Spleen (tissue), 11 donors: Measurements from ENCODE around the gene IL1RL2. TPM values are rescaled to one million over a fixed set of nuclear protein-coding genes. Genes with fewer than 3 reads are reported as not detected.

Experiments used
- DNase-seq: peaks from one replicate; pipeline ENCODE4 v3.0.0-alpha.2; 2020
- H3K27ac ChIP-seq, 8 donors: fragments of 200-600 bp; sonication (generic) in 7 of 8; 1 replicate in 4 of 8; 2 replicates in 4 of 8; pipeline versions ENCODE4 v1.5.0 to v1.8.0; 2016 to 2021; ENCODE audit warnings: inconsistent platforms in 4 of 8, mild to moderate bottlenecking in 4 of 8, moderate library complexity in 1 of 8
- H3K27me3 ChIP-seq, 7 donors: fragments of 200-600 bp; sonication (generic) in 6 of 7; replicated peaks in 1 of 7; 1 replicate in 4 of 7; 2 replicates in 3 of 7; pipeline versions ENCODE4 v1.5.0 to v1.8.0; 2016 to 2021; ENCODE audit warnings: inconsistent platforms in 3 of 7, mild to moderate bottlenecking in 1 of 7
- H3K36me3 ChIP-seq, 6 donors: fragments of 200-600 bp; sonication (generic) in 5 of 6; 1 replicate in 4 of 6; 2 replicates in 2 of 6; pipeline versions ENCODE4 v1.5.0 to v1.8.0; 2016 to 2021; ENCODE audit warnings: inconsistent platforms in 2 of 6
- H3K4me1 ChIP-seq, 6 donors: fragments of 200-600 bp; sonication (generic) in 5 of 6; 1 replicate in 3 of 6; 2 replicates in 3 of 6; pipeline versions ENCODE4 v1.5.0 to v1.8.0; 2016 to 2021; ENCODE audit warnings: inconsistent platforms in 3 of 6
- H3K4me3 ChIP-seq, 8 donors: fragments of 200-600 bp; sonication (generic) in 7 of 8; 1 replicate in 4 of 8; 2 replicates in 4 of 8; pipeline versions ENCODE4 v1.5.0 to v1.8.0; 2016 to 2021; ENCODE audit warnings: inconsistent platforms in 4 of 8, mild to moderate bottlenecking in 4 of 8, moderate library complexity in 2 of 8
- H3K9me3 ChIP-seq, 8 donors: fragments of 200-600 bp; sonication (generic) in 7 of 8; 1 replicate in 4 of 8; 2 replicates in 4 of 8; pipeline versions ENCODE4 v1.5.0 to v1.8.0; 2016 to 2021; ENCODE audit warnings: inconsistent platforms in 4 of 8
- POLR2A ChIP-seq, 3 donors: fragments of 450-650 bp; IDR thresholded peaks; one replicate each; pipeline ENCODE4 v1.5.1; 2017; ENCODE audit warnings: antibody characterized with exemption in 3 of 3, mild to moderate bottlenecking in 1 of 3
- POLR2AphosphoS5 ChIP-seq, 3 donors: sonication (generic); formaldehyde crosslinking; IDR thresholded peaks; one replicate each; pipeline ENCODE4 v1.5.1; 2017; ENCODE audit warnings: antibody characterized with exemption in 3 of 3
- WGBS, 5 donors: extraction: QIAGEN DNeasy Blood & Tissue Kit in 3 of 5; methylation state at CpG; one replicate each; pipeline versions ENCODE4 v1.1.5 to v1.1.7; 2013 to 2018; 5-methylcytosine and 5-hydroxymethylcytosine counted together
- intact Hi-C: fragments of 100-400 bp; cut with DNase I; formaldehyde crosslinking; loops from one replicate; pipeline ENCODE4 v1.15.0; 2023; ENCODE audit warnings: low total_unique reads
- polyA plus RNA-seq, 3 donors: library from polyadenylated mRNA; stranded (reverse); fragments of 200-250 nt; gene quantifications; one replicate each; pipeline ENCODE4 v1.2.1, GENCODE V29; 2013
- total RNA-seq, 7 donors: library from RNA; depleted of rRNA in 3 of 7; stranded (reverse); fragments of >200 nt in 3 of 7; fragmentation: NEBNext Ultra II Directional in 4 of 7; extraction: Animal tissue kit (Norgen Biotek cat#: 25700) in 4 of 7; gene quantifications; one replicate each; pipeline versions ENCODE4 v1.1.0 to v1.2.1, GENCODE V29; 2016 to 2021
- TF ChIP-seq, protein P1 (sequence below), 11 experiments: fragments of 200-600 bp in 7 of 11; fragments of 450-650 bp in 4 of 11; sonication (generic) in 4 of 11; IDR thresholded peaks in 8 of 11; conservative IDR thresholded peaks in 3 of 11; 1 replicate in 7 of 11; 2 replicates in 4 of 11; pipeline versions ENCODE4 v1.4.0 to v1.8.0; 2016 to 2021; ENCODE audit warnings: antibody characterized with exemption in 11 of 11, inconsistent platforms in 4 of 11, mild to moderate bottlenecking in 1 of 11
- donor health status: healthy with polysubstance abuse.
- donor health status: DM: no; HTN: no; CAD: no; lungs with moderate emphysema.
- donor health status: DM: no; HTN: no; CAD: no.
- donor health status: Bipolar disorder and iron deficiency.
- donor health status: healthy.
- donor health status: DM: no; HTN: no; CAD: no.
- donor health status: DM: yes; HTN: yes; CAD: no.

IL1RL2 gene
- total and polyA plus RNA-seq, 10 donors, result 0.05 to 0.49 (median 0.13) TPM; not detected in 4

DNA sequence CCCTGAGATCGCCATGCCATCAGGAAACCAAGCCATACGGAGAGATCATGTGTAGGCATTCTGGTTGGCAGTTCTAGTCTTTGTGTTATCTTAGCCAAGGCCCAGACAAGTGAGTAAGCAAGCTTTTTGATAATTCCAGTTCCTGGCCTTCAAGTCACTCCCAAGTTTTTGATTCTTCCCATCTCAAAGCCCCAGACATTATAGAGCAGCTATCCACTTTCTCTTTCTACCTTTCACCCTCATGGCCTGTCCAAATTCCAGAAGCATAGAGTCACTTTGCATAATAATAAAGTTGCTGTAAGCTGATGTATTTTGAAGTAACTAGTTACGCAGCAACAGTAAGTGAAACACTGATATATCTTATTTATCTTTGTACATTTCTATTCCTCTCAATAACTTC, 97.8 kb downstream of the IL1RL2 start:
- H3K4me1 ChIP-seq, result peaks cover 0 to 9% (median 0%) of the 10 kb centered on the region in 6 donors
- peak overlapping the region in 1 of 8 donors; percentile 53 for H3K27ac ChIP-seq
- 95 to 99% (median 98%) methylated on average over 3 of the region's 3 CpGs for WGBS, 5 donors
- TF ChIP-seq POLR2AphosphoS5 (IDR thresholded peaks at IDR 0.05), result no peak
- no peak for TF ChIP-seq POLR2A (IDR thresholded peaks at IDR 0.05)
- TF ChIP-seq, protein P1, sequence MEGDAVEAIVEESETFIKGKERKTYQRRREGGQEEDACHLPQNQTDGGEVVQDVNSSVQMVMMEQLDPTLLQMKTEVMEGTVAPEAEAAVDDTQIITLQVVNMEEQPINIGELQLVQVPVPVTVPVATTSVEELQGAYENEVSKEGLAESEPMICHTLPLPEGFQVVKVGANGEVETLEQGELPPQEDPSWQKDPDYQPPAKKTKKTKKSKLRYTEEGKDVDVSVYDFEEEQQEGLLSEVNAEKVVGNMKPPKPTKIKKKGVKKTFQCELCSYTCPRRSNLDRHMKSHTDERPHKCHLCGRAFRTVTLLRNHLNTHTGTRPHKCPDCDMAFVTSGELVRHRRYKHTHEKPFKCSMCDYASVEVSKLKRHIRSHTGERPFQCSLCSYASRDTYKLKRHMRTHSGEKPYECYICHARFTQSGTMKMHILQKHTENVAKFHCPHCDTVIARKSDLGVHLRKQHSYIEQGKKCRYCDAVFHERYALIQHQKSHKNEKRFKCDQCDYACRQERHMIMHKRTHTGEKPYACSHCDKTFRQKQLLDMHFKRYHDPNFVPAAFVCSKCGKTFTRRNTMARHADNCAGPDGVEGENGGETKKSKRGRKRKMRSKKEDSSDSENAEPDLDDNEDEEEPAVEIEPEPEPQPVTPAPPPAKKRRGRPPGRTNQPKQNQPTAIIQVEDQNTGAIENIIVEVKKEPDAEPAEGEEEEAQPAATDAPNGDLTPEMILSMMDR (IDR thresholded peaks at IDR 0.05 in 8 of 11, conservative IDR thresholded peaks at IDR 0.05 in 3 of 11), result no peak
- DNase-seq, result no peak
- H3K4me3 ChIP-seq, result no peak overlapping the region
- H3K27me3 ChIP-seq, result no peaks in the 10 kb centered on the region
- H3K36me3 ChIP-seq, result no peaks in the 10 kb centered on the region
- intact Hi-C loops, result no loop called here
- no peaks in the 10 kb centered on the region for H3K9me3 ChIP-seq

DNA sequence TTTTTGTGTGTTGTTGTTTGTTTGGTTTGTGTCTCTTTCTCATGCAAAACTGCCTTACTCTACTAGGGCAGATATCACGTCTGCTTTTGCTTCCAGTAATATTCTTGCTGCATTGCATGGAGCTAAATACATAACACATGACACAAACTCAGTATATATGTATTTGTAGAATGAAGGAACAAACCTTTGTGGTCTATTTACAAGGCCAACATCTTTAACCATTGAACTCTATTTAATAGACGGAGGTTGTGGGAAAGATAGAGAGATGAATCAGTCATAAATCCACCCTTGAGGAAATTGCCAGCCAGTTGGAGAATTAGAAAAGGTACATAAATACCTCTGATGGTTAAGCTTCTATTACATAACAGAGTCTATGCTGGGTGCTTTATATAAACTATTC, 98.5 kb downstream of the IL1RL2 start:
- Histone ChIP-seq H3K9me3 (no peaks in the 10 kb centered on the region), H3K27me3 (no peaks in the 10 kb centered on the region), H3K4me3 (no peak overlapping the region), H3K27ac (no peak overlapping the region), H3K4me1 (peaks cover 0 to 9% (median 0%) of the 10 kb centered on the region in 6 donors), H3K36me3 (no peaks in the 10 kb centered on the region)
- no peak for TF ChIP-seq POLR2A (IDR thresholded peaks at IDR 0.05)
- 84 to 96% (median 86%) methylated on average over 2 of the region's 2 CpGs for WGBS, 5 donors
- no peak for DNase-seq
- intact Hi-C loops, result no loop called here

DNA sequence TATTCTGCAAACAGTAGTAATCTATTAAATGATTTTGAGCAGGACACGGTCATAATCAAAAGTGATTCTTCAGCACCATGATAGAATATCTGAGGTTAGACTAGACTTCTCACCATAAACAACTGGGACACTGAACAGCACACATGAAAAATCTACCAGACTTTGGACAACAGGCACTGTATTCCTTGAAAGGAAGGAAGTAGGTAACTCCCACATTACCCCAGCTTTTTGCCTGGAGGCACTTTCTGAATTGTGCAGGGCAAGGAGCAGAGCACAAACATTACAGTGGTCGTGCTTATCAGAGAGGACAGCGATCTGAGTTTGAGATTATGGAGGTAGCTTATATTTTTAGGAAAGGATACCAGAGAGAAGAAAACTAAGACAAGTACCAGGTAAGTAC, 99.2 kb downstream of the IL1RL2 start:
- H3K4me3 ChIP-seq, result no peak overlapping the region
- intact Hi-C loops, result no loop called here
- peaks cover 0 to 11% (median 0%) of the 10 kb centered on the region in 6 donors for H3K4me1 ChIP-seq
- H3K9me3 ChIP-seq, result no peaks in the 10 kb centered on the region
- H3K36me3 ChIP-seq, result no peaks in the 10 kb centered on the region
- 65 to 79% (median 74%) methylated on average over 3 of the region's 3 CpGs for WGBS, 5 donors
- H3K27ac ChIP-seq, result no peak overlapping the region
- no peak for DNase-seq
- H3K27me3 ChIP-seq, result no peaks in the 10 kb centered on the region
- TF ChIP-seq POLR2A (IDR thresholded peaks at IDR 0.05), result no peak
- TF ChIP-seq, protein P1 (IDR thresholded peaks at IDR 0.05 in 8 of 11, conservative IDR thresholded peaks at IDR 0.05 in 3 of 11), result no peak
- TF ChIP-seq POLR2AphosphoS5 (IDR thresholded peaks at IDR 0.05), result no peak

DNA sequence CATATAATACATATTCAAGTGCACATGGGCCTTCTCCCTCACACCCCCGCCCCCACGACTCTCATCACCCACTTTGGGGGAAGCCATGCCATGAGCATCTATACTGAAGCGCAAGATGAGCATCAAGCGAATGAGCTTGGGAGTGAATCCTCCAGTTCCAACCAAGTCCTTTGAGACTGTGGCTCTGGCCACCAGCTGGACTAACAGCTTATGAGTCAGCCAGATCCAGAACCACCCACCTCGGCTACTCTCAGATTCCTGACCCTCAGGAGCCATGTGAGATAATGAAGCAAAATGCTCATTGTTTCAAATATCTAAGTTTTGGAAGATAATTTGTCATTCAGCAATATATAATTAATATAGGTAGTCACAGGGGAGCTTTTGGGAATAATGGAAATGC, 102.3 kb downstream of the IL1RL2 start:
- intact Hi-C loops, result no loop called here
- Histone ChIP-seq H3K27ac (no peak overlapping the region), H3K27me3 (peaks cover 0 to 19% (median 0%) of the 10 kb centered on the region in 7 donors), H3K9me3 (no peaks in the 10 kb centered on the region), H3K4me3 (no peak overlapping the region), H3K36me3 (no peaks in the 10 kb centered on the region), H3K4me1 (peaks cover 0 to 20% (median 0%) of the 10 kb centered on the region in 6 donors)
- TF ChIP-seq POLR2AphosphoS5 (IDR thresholded peaks at IDR 0.05) (no peak), POLR2A (IDR thresholded peaks at IDR 0.05) (no peak)
- TF ChIP-seq, protein P1 (IDR thresholded peaks at IDR 0.05 in 8 of 11, conservative IDR thresholded peaks at IDR 0.05 in 3 of 11), result no peak
- DNase-seq, result no peak
- WGBS, 5 donors, result 91 to 98% (median 93%) methylated on average over 5 of the region's 5 CpGs

Other genes with a start within 250 kb of the IL1RL2 start
- 100 to 1,000 TPM in 6 of 7 donors, 10 to 100 TPM in 1; 24.5 to 607 (median 140) TPM for gene IL1R2, start 195.1 kb upstream of the IL1RL2 start, total RNA-seq
- 10 to 100 TPM; 20.1 to 62.9 (median 22.6) TPM for gene IL1R2, start 195.1 kb upstream of the IL1RL2 start, polyA plus RNA-seq
- gene IL1R1, start 44.3 kb upstream of the IL1RL2 start, total RNA-seq, result 100 to 1,000 TPM in 1 of 7 donors, 10 to 100 TPM in 6; 66.9 to 163 (median 80.8) TPM
- 10 to 100 TPM in 2 of 3 donors, 1 to 10 TPM in 1; 7.6 to 17.0 (median 14.3) TPM for gene IL1R1, start 44.3 kb upstream of the IL1RL2 start, polyA plus RNA-seq
- gene IL1RL1, start 124.5 kb downstream of the IL1RL2 start, total RNA-seq, result 10 to 100 TPM in 1 of 7 donors, 1 to 10 TPM in 5, under 1 TPM in 1; 0.57 to 19.6 (median 2.2) TPM
- under 1 TPM; 0.11 to 0.56 (median 0.16) TPM for gene IL1RL1, start 124.5 kb downstream of the IL1RL2 start, polyA plus RNA-seq
- 10 to 100 TPM; 15.7 to 97.6 (median 26.3) TPM for gene IL18R1, start 168.8 kb downstream of the IL1RL2 start, total RNA-seq
- gene IL18R1, start 168.8 kb downstream of the IL1RL2 start, polyA plus RNA-seq, result 1 to 10 TPM; 2.2 to 4.8 (median 3.6) TPM
- 100 to 1,000 TPM in 2 of 7 donors, 10 to 100 TPM in 5; 15.5 to 145 (median 35.4) TPM for gene IL18RAP, start 236.1 kb downstream of the IL1RL2 start, total RNA-seq
- 1 to 10 TPM; 1.5 to 8.0 (median 4.8) TPM for gene IL18RAP, start 236.1 kb downstream of the IL1RL2 start, polyA plus RNA-seq